GM21423 (cell line): ENCODE measurements around the gene STEAP1.
"Not testable (repeated sequence)": the region's sequence is repeated elsewhere in the genome, so short reads cannot be mapped to it uniquely, and the experiment has no call there.

Experiments
- ATAC-seq: cut with Tn5 transposase; IDR thresholded peaks from one replicate; pipeline ENCODE4 v1.9.1; 2021; ENCODE audit warnings: mild to moderate bottlenecking, moderate library complexity; ENCODE audit not compliant: unreplicated experiment

The STEAP1 gene

DNA sequence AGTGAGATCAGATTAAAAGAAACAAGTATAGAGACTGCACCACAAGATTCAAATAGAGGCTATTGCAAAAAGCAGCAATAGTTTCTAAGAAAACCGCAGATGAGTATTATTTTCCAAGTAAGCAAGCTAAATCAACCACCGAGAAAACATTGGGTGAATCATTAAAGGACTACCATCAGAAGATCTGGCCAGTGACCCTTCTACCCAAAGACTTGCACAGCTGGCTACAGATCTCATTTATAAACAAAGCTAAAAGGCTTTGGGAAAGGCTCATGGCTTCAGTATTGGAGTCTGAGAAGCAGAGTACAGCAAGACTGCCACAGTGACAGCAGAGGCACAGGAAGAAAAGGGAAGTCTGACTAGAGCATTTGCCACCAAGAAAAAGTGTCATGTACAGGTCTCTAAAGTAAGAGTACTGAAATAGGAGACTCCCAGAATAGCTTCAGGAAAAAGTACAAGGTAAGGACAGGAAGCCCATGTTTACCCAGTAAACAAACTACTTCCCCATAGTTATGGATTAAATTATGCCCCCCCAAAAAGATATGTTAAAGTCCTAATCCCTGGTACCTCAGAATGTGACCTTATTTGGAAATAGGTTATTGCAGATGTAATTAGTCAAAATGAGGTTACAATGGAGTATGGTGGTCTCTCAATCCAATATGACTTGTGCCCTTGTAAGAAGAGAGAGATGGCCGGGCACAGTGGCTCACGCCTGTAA is 19.0 kb downstream of the STEAP1 start:
- ATAC-seq, result peak; percentile 95

DNA sequence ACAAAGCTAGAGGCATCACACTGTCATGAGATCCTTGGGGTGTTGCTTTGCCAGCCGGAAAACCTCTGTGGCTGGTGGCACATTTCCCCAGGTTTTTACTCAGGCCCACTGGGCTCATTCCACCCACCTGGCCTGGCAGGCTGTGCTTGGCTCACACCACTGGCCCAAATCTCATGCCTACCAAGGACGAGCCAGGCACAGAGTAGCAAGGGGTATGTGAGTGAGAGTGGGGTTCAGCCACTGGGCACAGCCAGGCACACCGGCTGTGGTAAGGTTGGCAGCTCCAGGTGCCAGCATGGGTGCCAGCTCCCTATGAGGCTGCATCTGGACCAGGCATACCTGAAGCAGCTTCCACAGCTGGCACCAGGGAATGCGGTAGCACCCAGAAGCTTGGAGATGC is 21.4 kb downstream of the STEAP1 start:
- no peak for ATAC-seq

DNA sequence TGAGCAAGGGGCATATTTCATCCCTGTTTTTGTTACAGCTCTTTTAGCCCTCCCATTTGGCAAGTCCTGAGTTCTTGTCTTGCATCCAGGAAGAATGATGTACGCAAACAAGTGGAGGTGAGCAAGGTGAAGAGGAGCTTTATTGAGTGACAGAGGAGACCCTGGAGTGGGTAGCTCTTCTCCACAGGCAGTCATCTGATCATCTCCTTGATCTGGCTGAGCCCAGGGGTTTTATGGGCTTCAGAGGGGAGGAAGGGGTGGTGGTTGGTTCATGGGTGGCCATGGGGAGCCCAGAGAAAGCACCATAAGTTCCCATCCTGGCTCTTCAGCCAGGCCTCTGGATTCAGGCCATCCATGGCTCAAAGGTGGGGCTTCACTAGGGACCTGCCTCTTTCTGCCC is 21.9 kb downstream of the STEAP1 start:
- ATAC-seq, result no peak

DNA sequence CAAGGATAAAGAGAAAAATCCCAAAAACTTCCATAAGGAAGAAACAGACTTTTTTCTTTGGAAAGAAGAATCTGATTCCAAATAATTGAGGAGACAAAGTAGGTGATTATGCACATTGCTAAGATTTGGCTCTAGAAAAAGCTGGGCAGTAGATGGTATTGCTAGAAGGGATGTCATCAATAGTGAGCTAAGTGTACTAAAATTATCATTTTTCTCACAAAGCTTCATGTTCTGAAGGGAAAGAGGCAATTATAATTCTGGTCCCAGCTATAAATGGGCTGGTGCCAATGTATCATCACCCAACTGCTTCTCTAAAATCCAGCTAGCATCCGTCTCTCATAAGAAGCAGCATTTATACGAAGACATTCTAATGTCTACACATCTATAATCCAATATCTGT is 23.9 kb downstream of the STEAP1 start:
- no peak for ATAC-seq

DNA sequence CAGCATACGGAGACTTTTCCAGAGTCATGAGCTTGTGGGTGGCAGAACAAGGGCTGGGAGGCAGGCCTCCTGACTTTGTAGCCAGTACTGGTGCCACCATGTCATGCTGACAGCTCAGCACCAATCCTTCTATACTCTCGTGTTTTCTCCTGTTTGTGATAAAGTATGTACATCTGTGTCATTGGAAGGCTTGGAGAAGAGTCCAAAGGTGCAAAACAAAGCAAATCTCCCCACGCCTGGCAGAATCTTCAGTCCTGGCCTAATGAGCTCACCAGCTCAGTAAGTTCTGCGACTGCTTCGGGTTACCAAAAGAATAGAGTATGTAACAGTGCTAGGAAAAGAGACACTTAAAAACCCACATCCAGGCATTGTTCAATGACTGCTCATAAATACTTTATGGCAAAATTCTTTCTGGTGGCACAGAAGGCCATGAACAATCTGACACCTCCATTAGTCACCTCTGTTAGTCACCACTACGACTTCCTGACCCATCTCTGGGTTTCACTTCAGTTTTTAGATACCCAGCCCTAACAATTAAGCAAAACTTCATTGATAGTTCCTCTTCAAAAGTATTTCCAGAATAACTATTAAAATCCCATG is 24.5 kb downstream of the STEAP1 start:
- ATAC-seq, result peak; percentile 96

DNA sequence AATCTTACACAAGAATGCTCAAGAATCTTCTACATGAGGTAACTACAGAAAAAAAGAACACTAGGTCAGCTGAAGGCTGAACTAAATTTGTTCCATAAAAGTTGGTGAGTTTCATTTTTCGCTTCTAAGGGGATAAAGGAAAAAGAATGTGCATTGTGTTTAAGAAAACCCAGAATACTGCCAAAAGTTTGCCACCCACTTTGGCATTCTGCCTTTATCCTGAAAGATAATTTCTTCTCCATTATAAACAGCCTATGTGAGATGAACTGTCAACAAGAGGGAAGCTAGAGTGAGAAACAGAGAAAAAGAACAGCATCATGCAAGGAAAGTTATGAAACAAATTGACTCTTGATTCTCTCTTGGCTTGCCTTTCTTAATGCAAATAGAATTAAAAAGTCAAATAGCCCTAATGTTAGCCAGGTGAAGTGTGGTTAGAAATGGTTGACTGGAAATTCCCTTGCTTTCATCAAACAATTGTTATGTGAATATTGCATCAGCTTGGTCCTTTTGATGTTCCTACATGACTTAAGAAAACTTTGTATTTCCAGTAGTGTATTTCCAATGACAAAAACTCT is 25.8 kb downstream of the STEAP1 start:
- no peak for ATAC-seq

DNA sequence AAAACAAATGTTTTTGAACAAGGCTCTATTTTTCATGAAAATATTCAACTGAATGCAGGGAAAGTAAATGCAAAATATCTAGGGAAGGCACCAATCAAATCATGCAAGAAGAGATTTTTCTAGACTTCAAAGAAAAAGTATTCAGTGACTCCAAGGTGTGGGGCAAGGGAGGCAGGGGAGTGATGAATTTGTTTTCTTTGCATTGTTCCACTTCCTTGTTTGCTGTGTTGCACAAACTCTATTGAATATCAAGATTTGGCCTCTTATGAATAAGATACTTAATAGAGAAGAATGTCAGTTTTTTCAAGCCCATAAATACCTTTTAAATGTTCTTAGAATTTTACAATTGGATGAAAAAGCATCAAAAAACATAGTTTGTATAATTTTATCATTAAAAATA is 26.4 kb downstream of the STEAP1 start:
- no peak for ATAC-seq

DNA sequence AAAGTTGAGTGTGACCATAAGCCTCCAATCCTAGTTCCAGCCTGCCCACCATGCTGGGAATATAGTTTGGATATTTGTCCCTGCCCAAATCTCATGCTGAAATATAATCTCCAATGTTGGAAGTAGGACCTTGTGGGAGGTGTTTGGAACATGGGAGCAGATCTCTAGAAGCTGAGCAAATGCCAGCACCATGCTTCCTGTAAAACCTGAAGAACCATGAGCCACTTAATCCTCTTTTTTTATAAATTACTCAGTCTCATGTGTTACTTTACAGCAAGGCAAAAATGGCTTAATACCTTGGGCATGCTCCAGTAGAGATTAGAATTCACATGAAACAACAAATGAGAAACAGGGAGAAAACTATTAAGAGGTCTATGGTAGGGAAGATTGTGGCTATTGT is 27.2 kb downstream of the STEAP1 start:
- ATAC-seq, result no peak

DNA sequence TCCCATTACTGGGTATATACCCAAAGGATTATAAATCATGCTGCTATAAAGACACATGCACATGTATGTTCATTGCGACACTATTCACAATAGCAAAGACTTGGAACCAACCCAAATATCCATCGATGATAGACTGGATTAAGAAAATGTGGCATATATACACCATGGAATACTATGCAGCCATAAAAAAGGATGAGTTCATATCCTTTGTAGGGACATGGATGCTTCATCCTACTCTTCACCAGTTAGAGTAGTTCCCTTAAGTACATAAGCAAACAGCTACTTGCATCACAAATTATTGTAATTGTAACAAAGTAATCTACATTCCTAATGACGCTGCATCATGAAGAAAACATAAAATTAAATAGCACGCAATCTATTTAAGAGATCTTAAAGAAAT is 32.0 kb downstream of the STEAP1 start:
- not testable (repeated sequence) for ATAC-seq

DNA sequence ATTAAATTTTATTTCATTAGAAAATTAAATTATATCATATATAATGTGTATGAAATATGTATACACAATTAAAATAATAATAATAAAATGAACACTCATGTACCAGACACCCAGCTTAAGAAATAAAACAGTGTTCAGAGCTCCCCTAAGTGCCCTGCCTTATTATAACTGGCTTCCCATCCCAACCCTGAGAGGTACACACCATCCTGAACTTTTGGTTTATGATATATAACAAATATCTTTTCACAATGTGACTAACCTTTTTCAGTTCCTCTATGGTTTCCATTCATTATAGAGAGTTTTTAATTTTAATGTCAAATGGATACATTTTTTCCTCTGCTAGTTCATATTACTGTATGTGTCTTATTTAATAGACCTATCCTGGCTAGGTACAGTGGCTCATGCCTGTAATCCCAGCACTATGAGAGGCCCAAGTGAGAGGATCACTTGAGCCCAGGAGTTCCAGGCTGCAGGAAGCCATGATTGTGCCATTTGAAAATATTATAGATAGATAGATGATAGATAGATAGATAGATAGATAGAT is 33.3 kb downstream of the STEAP1 start:
- no peak for ATAC-seq

DNA sequence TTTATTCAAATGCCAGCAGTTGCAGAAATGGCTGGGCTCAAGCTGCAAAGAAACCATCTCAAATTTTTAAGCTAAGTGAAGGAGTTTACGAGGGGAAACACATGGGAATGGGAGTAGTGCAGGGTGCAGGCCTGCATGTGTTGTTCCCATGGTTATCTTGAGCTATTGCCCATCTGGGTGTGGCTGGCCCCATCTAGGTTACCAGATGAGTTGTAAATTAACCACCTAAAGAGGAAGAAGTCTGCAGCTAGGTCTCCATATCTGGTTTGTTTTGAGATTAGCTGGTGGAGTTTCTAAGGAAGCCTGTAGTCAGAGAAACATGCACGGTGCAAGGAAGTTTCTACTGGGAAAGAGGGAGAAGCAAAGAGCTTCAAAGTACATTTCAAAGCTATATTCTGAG is 34.0 kb downstream of the STEAP1 start:
- ATAC-seq, result peak; percentile 99

DNA sequence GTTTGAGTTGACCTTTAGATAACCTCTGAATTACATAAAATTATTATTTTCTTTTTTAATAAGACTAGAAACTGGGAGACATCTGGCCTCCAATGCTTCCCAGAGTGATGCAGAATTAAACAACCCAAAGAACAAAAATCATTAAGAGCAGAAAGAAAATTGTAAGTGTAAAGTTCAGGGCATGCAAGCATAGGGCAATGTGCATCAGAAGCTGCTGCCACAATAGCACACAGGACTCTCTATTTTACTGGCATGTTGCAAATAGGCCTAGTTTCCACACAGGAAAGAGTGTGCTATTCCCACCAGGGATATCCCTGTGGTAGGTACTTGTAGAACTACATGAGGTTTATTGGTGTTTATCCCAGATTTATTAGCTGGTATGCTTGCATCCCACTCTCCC is 36.7 kb downstream of the STEAP1 start:
- ATAC-seq, result no peak

DNA sequence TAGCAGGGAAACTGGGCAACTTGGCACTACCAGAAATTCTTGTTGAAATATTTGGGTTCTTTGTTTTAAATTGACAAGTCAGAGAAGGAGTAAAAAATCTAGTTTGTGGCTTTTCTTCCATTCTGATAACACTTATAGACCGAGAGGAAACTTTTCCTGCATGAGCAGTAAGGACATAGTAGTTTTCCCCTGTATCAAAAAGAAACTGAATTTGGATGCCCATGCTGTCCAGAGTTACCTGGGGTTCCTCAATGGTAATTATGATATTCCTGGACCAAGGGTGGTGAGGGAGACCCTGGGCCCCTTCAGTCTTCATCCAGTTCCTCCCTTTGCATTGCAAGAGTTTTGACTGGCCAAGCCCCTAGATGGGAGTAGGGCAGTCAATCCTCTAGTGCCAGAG is 37.4 kb downstream of the STEAP1 start:
- no peak for ATAC-seq

DNA sequence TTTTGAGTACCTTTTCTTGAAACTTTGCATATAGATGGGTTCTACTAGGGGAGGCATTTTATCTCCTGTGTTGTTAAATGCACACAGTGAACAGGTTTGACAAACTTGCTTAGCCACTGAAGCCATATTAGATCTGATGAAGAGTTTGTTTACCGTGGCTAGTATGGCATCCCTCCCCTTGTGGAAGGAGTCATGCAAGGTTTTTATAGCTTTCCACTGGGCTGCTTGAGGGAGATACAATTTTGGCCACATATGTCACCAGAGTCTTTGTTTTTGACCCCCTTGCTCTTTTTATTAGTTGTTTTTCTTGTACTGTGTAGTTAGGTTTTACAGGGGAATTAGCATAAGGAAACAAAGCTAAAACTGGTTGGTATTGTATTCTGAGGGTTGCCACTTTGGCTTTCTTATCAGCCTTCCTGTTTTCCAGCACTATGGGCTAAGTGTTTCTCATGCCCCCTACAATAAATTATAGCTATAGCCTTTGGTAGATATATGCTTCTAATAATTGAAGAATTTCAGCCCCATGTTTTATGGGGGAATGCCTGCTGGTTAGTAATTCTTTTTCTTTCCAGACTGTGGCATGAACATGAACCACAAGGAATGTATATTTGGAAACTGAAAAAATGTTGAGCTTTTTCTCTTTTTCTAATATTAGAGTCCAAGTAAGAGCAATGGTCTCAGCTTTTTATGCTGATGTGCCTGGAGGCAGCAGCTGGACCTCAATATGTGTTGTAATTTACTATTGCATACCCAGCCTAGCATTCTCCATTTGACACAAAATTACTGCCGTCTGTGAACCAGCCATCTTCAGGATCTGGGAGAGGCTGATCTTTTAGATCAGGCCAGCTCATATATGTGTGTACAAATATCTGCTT is 38.8 kb downstream of the STEAP1 start:
- no peak for ATAC-seq

DNA sequence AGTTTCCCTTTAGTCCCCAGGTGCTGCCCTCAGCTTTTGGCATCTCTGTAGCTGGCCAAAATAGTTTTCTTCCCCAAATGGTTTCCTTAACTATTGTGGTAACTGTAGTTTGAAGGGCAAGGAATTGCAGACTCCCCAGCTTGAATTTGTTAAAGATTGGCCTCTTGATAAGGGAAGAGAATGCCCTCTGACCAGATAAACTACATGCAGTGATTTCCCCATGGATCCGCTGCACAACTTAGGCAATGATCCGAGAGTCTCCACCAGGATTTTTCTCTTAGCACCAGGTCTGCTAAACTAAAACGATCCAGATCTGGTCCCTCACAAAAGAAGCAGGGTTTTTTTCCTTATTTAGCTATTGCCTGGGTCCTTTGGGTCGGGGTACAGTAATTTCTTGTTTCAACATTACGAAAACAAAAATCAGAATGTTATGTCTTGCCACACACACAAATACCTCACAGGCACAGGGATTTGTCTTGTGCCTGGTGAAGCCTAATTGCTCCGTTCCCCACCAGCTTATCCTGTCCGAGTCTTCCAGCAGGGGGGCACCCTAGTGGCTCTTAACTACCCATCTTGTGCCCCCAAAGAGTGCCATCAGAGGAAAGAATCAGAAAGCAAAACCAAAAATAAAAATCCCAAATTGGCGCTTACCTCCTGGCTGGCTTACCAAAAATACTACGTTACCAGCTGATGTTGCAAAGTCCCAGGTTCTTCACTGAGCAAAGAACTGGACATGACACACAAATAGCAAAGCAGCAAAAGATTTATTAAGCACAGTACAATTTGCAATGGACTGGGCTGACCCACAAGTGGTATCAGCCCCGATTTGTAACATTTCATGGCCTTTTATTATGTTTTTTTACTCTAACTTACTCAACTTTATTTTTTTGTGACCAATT is 40.9 kb downstream of the STEAP1 start:
- ATAC-seq, result no peak

DNA sequence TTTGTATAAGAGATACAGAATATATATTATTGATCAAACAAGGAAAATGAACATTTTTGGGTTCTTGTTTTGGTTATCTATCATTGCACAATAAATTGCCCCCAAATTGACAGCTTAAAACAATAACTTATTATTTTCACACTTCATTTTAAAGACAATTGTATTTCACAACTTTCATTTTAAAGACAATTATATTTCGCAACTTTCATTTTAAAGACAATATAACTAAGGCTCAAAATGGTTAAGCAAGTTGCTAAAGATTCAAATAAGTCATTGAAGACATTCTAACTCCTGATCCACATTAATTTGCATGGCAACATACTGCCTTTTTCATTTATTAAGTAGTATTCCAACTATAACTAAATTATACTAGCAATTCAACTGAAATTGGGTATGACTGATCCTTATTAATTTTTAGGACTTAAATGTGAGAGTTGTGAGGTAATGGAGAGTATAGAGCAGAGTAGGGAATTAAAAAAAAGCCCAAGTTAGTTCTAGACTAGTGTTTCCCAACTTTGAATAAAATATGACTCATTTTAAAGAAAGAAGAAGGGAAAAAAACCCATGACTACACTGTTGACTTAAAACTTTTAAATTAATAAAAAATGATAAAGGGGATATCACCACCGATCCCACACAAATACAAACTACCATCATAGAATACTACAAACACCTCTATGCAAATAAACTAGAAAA is 47.4 kb downstream of the STEAP1 start:
- ATAC-seq, result no peak

DNA sequence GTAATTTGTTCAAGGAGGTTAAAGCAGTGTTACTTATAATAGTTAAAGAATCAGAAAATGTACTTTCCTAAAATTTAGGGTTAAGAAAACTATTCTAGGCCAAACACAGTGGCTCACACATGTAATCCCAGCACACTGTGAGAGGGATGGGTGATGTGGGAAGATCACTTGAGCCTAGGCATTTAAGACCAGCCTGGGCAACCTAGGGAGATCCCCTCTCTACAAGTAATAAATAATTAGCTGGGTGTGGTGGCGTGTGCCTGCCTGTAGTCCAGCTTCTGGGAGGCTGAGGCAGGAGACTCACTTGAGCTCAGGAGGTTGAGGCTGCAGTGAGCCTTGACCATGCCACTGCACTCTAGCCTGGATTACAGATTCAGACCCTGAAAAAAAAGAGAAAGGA is 53.7 kb downstream of the STEAP1 start:
- ATAC-seq, result no peak

DNA sequence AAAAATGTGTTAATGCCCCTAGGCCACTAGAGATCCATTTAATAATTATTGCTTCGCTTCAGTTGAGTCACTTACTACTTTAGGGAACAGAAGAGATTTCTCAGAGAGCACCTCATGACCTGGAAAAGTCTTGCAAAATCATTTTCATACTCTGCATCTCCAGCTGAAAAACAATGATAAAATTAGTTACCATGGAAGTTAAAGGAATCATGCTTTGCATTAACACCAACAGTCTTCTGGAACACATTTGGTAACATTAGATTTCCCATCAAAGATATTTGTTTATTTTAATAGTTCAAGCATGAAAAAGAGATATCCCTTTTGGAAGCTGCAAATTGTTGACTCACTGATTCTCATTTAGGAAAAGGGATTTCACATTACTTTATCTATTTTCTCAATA is 55.5 kb downstream of the STEAP1 start:
- ATAC-seq, result no peak

DNA sequence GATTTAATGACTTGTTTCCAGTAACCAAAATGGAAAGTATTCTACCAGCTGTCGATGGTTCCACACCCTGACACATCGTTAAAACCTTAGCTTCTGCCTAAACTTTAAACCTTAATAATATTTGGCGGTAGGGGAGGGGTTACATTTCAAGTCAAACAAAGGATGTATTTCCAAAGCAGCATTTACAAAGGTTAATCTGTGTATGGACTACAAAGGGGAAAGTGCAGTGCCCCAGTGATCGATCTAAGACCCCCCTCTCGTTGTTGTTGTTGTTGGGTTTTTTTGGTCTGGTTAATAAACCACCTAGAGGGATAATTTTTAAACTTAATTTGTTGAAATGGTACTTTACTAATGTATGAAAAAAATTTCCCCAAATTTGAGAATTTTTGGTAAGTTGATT is 56.2 kb downstream of the STEAP1 start:
- ATAC-seq, result no peak

DNA sequence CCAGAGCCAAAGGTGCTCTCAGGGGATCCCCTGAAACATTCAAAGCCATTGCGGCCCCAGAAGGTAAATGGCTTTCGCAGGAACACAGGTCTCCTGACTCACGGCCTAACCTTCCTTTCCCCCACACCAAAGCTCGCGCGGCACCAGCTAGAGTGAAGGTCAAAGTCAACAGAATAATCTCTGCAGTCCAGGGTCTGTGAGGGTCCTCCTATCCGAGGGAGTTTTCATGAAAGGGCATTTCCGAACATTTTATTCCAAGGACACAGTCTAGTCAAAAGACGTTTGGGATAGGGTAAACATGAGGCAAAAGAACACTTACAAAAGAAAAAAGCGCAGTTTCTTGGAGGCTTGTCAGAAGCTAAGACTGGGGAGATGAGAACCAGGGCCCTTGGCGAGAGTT is 56.7 kb downstream of the STEAP1 start:
- peak; percentile 6 for ATAC-seq
